GM21619 (cell line): ENCODE measurements around the gene GALNT2.

Experiments used
- ATAC-seq: cut with Tn5 transposase; IDR thresholded peaks from one replicate; pipeline ENCODE4 v1.9.1; 2021; ENCODE audit not compliant: unreplicated experiment

GALNT2 gene

GRCh38 chr1:230330157-230330556 lies 263.1 kb downstream of the GALNT2 start:
- ATAC-seq: no peak
